Liver (tissue), 9 donors: ENCODE measurements around the gene SH3BP5. TPM values are rescaled to one million over a fixed set of nuclear protein-coding genes. Genes with fewer than 3 reads are reported as not detected.

Experiments used
- DNase-seq: peaks from one replicate; pipeline ENCODE4 v3.0.0-alpha.2; 2017; ENCODE audit warnings: low spot score
- H3K27ac ChIP-seq, 2 donors: one replicate each; pipeline ENCODE4 v1.7.0; 2013; ENCODE audit warnings: inconsistent platforms in 2 of 2, low read length in 2 of 2, control low read depth in 1 of 2, low read depth in 1 of 2, mild to moderate bottlenecking in 1 of 2
- H3K27me3 ChIP-seq, 4 donors: one replicate each; pipeline versions ENCODE4 v1.6.1 to v1.7.0; 2013; ENCODE audit warnings: low read length in 3 of 4, inconsistent platforms in 1 of 4, mild to moderate bottlenecking in 1 of 4, moderate library complexity in 1 of 4; ENCODE audit not compliant: control insufficient read depth in 4 of 4, insufficient read depth in 4 of 4
- H3K36me3 ChIP-seq, 4 donors: one replicate each; pipeline versions ENCODE4 v1.6.1 to v1.7.0; 2013; ENCODE audit warnings: low read length in 3 of 4, mild to moderate bottlenecking in 3 of 4, low read depth in 1 of 4, moderate library complexity in 1 of 4; ENCODE audit not compliant: control insufficient read depth in 4 of 4, insufficient read depth in 3 of 4
- H3K4me1 ChIP-seq, 4 donors: one replicate each; pipeline versions ENCODE4 v1.6.1 to v1.7.0; 2013; ENCODE audit warnings: low read length in 3 of 4, mild to moderate bottlenecking in 3 of 4, moderate library complexity in 1 of 4; ENCODE audit not compliant: control insufficient read depth in 4 of 4, insufficient read depth in 4 of 4
- H3K4me3 ChIP-seq, 3 donors: one replicate each; pipeline versions ENCODE4 v1.6.1 to v1.7.0; 2013; ENCODE audit warnings: low read length in 3 of 3, control low read depth in 1 of 3, low read depth in 1 of 3, mild to moderate bottlenecking in 1 of 3
- H3K9ac ChIP-seq, 2 donors: one replicate each; pipeline ENCODE4 v1.7.0; 2013; ENCODE audit warnings: low read length in 2 of 2, mild to moderate bottlenecking in 2 of 2, moderate library complexity in 2 of 2, control low read depth in 1 of 2, low read depth in 1 of 2
- H3K9me3 ChIP-seq, 4 donors: one replicate each; pipeline versions ENCODE4 v1.6.1 to v1.7.0; 2013; ENCODE audit warnings: low read length in 3 of 4; ENCODE audit not compliant: control insufficient read depth in 4 of 4
- EGR1 ChIP-seq, 2 donors: IDR thresholded peaks; 2 replicates each; pipeline ENCODE4 v1.6.1; 2016 to 2018; ENCODE audit warnings: antibody characterized with exemption in 2 of 2, low read depth in 2 of 2
- FOXA1 ChIP-seq: IDR thresholded peaks from 2 replicates; pipeline ENCODE4 v1.6.1; 2016; ENCODE audit warnings: antibody characterized with exemption
- FOXA2 ChIP-seq: IDR thresholded peaks from 2 replicates; pipeline ENCODE4 v1.6.1; 2016; ENCODE audit warnings: antibody characterized with exemption
- GABPA ChIP-seq, 2 donors: IDR thresholded peaks in 1 of 2; conservative IDR thresholded peaks in 1 of 2; 2 replicates each; pipeline ENCODE4 v1.6.1; 2016; ENCODE audit warnings: antibody characterized with exemption in 2 of 2, mild to moderate bottlenecking in 1 of 2, moderate library complexity in 1 of 2
- HNF4A ChIP-seq, 2 donors: conservative IDR thresholded peaks; 2 replicates each; pipeline ENCODE4 v1.6.1; 2016; ENCODE audit warnings: antibody characterized with exemption in 2 of 2, mild to moderate bottlenecking in 2 of 2
- HNF4G ChIP-seq: IDR thresholded peaks from 2 replicates; pipeline ENCODE4 v1.6.1; 2016; ENCODE audit warnings: antibody characterized with exemption
- JUND ChIP-seq, 2 donors: IDR thresholded peaks; 2 replicates each; pipeline ENCODE4 v1.6.1; 2016; ENCODE audit warnings: antibody characterized with exemption in 2 of 2
- NR2F2 ChIP-seq: IDR thresholded peaks from 2 replicates; pipeline ENCODE4 v1.6.1; 2016; ENCODE audit warnings: antibody characterized with exemption
- RAD21 ChIP-seq, 2 donors: IDR thresholded peaks; 2 replicates each; pipeline ENCODE4 v1.6.1; 2016; ENCODE audit warnings: antibody characterized with exemption in 2 of 2, mild to moderate bottlenecking in 2 of 2
- RXRA ChIP-seq, 2 donors: IDR thresholded peaks; 2 replicates each; pipeline ENCODE4 v1.6.1; 2017 to 2018; ENCODE audit warnings: antibody characterized with exemption in 2 of 2, mild to moderate bottlenecking in 1 of 2
- SP1 ChIP-seq: IDR thresholded peaks from 2 replicates; pipeline ENCODE4 v1.6.1; 2018; ENCODE audit warnings: antibody characterized with exemption, mild to moderate bottlenecking
- TAF1 ChIP-seq: conservative IDR thresholded peaks from 2 replicates; pipeline ENCODE4 v1.6.1; 2016; ENCODE audit warnings: antibody characterized with exemption, mild to moderate bottlenecking
- YY1 ChIP-seq: IDR thresholded peaks from 2 replicates; pipeline ENCODE4 v1.6.1; 2016; ENCODE audit warnings: antibody characterized with exemption, mild to moderate bottlenecking
- WGBS: extraction: QIAGEN DNeasy Blood & Tissue Kit; methylation state at CpG from one replicate; pipeline ENCODE4 v1.1.7; 2013; 5-methylcytosine and 5-hydroxymethylcytosine counted together
- polyA plus RNA-seq, 2 donors: library from polyadenylated mRNA; stranded (reverse) in 1 of 2; unstranded in 1 of 2; fragments of 200-250 nt in 1 of 2; fragments of >200 nt in 1 of 2; fragmentation: Nextera tagmentation in 1 of 2; extraction: Ambion mirVana in 1 of 2; gene quantifications; one replicate each; pipeline versions ENCODE4 v1.2.1 to v1.2.3, GENCODE V29; 2013 to 2015
- total RNA-seq, 2 donors: library from RNA; depleted of rRNA; stranded (reverse); fragments of >200 nt; gene quantifications; one replicate each; pipeline ENCODE4 v1.2.3, GENCODE V29; 2014
- TF ChIP-seq, protein P1 (sequence below): IDR thresholded peaks from 2 replicates; pipeline ENCODE4 v1.6.1; 2016; ENCODE audit warnings: antibody characterized with exemption
- TF ChIP-seq, protein P2 (sequence below): IDR thresholded peaks from 2 replicates; pipeline ENCODE4 v1.6.1; 2016; ENCODE audit warnings: antibody characterized with exemption, mild to moderate bottlenecking
- TF ChIP-seq, protein P3 (sequence below): IDR thresholded peaks from 2 replicates; pipeline ENCODE4 v1.6.1; 2016; ENCODE audit warnings: antibody characterized with exemption
- TF ChIP-seq, protein P4 (sequence below): fragments of 150-350 bp; IDR thresholded peaks from 2 replicates; pipeline ENCODE4 v1.5.1; 2017; ENCODE audit warnings: improper control_type of control experiment, low read depth, low read length; ENCODE audit not compliant: missing input control
- donor health status: healthy.
- donor health status: healthy.
- donor health status: healthy.
- donor health status: healthy.
- donor health status: healthy.

Gene SH3BP5
- total and polyA plus RNA-seq, 4 donors: 3.5 to 17.9 (median 11.8) TPM

DNA sequence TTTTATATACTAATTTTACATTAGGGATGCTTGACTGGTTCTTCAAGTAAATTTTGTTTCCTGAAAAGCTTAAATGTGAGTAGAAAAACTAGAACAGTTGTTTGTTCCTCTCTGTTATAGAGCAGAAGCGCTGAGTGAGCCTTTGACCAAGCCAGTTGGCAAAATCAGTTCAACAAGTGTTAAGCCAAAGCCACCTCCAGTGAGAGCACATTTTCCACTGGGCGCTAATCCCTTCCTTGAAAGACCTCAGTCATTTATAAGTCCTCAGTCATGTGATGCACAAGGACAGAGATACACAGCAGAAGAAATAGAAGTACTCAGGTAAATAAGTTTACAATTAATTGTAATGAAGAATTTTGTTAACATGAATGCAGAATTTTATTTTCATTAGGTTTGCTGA lies 111.7 kb downstream of the SH3BP5 start:
- no peak for DNase-seq
- Histone ChIP-seq H3K4me3 (no peak overlapping the region), H3K4me1 (peaks cover 0 to 2% (median 1%) of the 10 kb centered on the region in 4 donors), H3K36me3 (peaks cover 12 to 63% (median 43%) of the 10 kb centered on the region in 4 donors), H3K9me3 (no peaks in the 10 kb centered on the region), H3K27me3 (no peaks in the 10 kb centered on the region), H3K27ac (no peak overlapping the region), H3K9ac (peak overlapping the region in 1 of 2 donors; percentile 9)
- TF ChIP-seq RAD21 (IDR thresholded peaks at IDR 0.05): no peak
- TF ChIP-seq TAF1: no peak
- TF ChIP-seq, protein P1, sequence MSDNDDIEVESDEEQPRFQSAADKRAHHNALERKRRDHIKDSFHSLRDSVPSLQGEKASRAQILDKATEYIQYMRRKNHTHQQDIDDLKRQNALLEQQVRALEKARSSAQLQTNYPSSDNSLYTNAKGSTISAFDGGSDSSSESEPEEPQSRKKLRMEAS: no peak
- TF ChIP-seq SP1: no peak
- TF ChIP-seq GABPA (IDR thresholded peaks at IDR 0.05 in 1 of 2, conservative IDR thresholded peaks at IDR 0.05 in 1 of 2): no peak
- no peak for TF ChIP-seq JUND (IDR thresholded peaks at IDR 0.05)
- TF ChIP-seq, protein P2, sequence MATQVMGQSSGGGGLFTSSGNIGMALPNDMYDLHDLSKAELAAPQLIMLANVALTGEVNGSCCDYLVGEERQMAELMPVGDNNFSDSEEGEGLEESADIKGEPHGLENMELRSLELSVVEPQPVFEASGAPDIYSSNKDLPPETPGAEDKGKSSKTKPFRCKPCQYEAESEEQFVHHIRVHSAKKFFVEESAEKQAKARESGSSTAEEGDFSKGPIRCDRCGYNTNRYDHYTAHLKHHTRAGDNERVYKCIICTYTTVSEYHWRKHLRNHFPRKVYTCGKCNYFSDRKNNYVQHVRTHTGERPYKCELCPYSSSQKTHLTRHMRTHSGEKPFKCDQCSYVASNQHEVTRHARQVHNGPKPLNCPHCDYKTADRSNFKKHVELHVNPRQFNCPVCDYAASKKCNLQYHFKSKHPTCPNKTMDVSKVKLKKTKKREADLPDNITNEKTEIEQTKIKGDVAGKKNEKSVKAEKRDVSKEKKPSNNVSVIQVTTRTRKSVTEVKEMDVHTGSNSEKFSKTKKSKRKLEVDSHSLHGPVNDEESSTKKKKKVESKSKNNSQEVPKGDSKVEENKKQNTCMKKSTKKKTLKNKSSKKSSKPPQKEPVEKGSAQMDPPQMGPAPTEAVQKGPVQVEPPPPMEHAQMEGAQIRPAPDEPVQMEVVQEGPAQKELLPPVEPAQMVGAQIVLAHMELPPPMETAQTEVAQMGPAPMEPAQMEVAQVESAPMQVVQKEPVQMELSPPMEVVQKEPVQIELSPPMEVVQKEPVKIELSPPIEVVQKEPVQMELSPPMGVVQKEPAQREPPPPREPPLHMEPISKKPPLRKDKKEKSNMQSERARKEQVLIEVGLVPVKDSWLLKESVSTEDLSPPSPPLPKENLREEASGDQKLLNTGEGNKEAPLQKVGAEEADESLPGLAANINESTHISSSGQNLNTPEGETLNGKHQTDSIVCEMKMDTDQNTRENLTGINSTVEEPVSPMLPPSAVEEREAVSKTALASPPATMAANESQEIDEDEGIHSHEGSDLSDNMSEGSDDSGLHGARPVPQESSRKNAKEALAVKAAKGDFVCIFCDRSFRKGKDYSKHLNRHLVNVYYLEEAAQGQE: no peak
- no peak for TF ChIP-seq NR2F2
- TF ChIP-seq HNF4G: no peak
- no peak for TF ChIP-seq FOXA1
- TF ChIP-seq FOXA2: no peak
- TF ChIP-seq, protein P3, sequence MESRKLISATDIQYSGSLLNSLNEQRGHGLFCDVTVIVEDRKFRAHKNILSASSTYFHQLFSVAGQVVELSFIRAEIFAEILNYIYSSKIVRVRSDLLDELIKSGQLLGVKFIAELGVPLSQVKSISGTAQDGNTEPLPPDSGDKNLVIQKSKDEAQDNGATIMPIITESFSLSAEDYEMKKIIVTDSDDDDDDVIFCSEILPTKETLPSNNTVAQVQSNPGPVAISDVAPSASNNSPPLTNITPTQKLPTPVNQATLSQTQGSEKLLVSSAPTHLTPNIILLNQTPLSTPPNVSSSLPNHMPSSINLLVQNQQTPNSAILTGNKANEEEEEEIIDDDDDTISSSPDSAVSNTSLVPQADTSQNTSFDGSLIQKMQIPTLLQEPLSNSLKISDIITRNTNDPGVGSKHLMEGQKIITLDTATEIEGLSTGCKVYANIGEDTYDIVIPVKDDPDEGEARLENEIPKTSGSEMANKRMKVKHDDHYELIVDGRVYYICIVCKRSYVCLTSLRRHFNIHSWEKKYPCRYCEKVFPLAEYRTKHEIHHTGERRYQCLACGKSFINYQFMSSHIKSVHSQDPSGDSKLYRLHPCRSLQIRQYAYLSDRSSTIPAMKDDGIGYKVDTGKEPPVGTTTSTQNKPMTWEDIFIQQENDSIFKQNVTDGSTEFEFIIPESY: no peak
- no peak for TF ChIP-seq YY1
- TF ChIP-seq, protein P4, sequence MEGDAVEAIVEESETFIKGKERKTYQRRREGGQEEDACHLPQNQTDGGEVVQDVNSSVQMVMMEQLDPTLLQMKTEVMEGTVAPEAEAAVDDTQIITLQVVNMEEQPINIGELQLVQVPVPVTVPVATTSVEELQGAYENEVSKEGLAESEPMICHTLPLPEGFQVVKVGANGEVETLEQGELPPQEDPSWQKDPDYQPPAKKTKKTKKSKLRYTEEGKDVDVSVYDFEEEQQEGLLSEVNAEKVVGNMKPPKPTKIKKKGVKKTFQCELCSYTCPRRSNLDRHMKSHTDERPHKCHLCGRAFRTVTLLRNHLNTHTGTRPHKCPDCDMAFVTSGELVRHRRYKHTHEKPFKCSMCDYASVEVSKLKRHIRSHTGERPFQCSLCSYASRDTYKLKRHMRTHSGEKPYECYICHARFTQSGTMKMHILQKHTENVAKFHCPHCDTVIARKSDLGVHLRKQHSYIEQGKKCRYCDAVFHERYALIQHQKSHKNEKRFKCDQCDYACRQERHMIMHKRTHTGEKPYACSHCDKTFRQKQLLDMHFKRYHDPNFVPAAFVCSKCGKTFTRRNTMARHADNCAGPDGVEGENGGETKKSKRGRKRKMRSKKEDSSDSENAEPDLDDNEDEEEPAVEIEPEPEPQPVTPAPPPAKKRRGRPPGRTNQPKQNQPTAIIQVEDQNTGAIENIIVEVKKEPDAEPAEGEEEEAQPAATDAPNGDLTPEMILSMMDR: no peak
- TF ChIP-seq EGR1 (IDR thresholded peaks at IDR 0.05; ENCODE audit: low read depth in 2 of 2): no peak
- TF ChIP-seq RXRA (IDR thresholded peaks at IDR 0.05): no peak
- WGBS: over 99% methylated on average over 2 of the region's 2 CpGs

DNA sequence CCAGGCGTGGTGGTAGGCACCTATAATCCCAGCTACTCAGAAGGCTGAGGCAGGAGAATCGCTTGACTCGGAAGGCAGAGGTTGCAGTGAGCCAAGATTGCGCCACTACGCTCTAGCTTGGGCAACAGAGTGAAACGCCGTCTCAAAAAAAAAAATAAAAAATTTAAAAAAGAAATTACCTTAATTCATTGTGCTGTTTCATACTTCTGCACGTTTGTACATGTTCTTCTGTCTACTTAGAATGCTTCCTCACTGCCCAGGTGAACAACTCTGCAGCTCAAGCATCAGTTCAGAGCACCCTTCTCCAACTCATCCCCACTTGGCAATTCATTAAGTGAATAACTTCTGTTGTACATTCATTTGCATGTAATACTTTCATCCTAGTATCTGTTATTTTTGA lies 112.3 kb downstream of the SH3BP5 start:
- no peak overlapping the region for H3K9ac ChIP-seq
- no peak overlapping the region for H3K4me3 ChIP-seq
- WGBS: 73% methylated on average over 8 of the region's 8 CpGs
- no peak overlapping the region for H3K27ac ChIP-seq
- H3K27me3 ChIP-seq: no peaks in the 10 kb centered on the region
- peaks cover 0 to 2% (median 1%) of the 10 kb centered on the region in 4 donors for H3K4me1 ChIP-seq
- H3K36me3 ChIP-seq: peaks cover 12 to 62% (median 41%) of the 10 kb centered on the region in 4 donors
- no peak for DNase-seq
- H3K9me3 ChIP-seq: no peaks in the 10 kb centered on the region
- TF ChIP-seq, protein P2: no peak
- TF ChIP-seq HNF4A (conservative IDR thresholded peaks at IDR 0.05): no peak
- TF ChIP-seq HNF4G: no peak
- no peak for TF ChIP-seq TAF1
- TF ChIP-seq, protein P4: no peak
- no peak for TF ChIP-seq FOXA1
- TF ChIP-seq NR2F2: no peak
- no peak for TF ChIP-seq YY1
